ENCODE measurements around the gene PKDCC.

DNA sequence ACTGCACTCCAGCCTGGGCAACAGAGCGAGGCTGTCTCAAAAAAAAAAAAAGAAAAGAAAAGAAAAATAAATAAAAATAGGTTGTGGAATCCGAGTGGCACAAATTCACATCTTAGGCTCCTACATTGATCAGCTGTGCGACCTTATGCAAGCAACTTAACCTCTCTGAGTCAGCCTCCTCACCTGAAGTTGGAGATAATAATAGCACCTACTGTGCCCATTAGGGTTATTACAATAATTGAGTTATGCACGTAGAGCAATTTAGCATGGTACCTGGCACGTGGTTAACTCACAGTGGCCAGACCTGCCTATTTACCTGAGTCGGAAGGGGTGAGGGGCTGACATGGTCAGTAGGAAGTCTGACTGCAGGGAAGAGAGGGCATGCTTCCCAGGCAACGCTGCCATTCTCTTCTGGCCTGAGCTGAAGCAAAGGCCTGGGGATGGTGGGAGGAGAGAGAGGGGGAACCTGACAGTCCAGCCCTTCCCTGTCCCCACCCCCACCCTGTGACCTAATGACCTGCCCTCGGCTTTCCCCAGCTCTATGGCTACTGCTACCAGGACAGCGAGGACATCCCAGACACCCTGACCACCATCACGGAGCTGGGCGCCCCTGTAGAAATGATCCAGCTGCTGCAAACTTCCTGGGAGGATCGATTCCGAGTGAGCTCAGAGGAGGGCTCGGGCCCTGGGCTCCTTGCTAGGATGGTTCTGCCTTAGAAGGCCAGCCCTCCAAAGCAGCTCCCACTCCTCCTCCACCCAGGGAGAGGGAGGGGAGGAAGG is 5.1 kb downstream of the PKDCC start:
- TF ChIP-seq CTCF (IDR thresholded peaks at IDR 0.05) = no peak
- TF ChIP-seq EP300 (IDR thresholded peaks at IDR 0.05) = no peak
- no peak for TF ChIP-seq POLR2A (IDR thresholded peaks at IDR 0.05)

All from tibial nerve (tissue), 4 donors.